ENCODE data around the gene PSMB5.

The PSMB5 gene

DNA sequence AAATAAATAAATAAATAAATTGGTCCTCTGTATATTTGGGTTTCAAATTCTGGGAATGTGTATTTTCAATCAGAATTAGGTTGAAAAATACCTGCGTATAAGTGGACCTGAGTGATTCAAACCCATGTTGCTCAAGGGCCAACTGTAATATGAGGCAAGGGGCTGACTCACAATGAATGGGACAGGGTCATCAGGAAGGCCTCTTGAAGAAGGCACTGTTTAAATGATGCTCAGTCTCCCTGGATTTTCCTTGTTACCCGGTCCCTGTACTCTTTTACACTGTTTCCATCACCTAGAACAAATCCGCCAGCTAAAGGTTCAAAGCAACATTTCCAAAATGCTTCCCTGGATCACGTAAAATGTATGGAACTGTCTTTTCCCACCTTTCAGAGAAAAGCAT lies 3.8 kb downstream of the PSMB5 start:
- TF ChIP-seq, protein P1, sequence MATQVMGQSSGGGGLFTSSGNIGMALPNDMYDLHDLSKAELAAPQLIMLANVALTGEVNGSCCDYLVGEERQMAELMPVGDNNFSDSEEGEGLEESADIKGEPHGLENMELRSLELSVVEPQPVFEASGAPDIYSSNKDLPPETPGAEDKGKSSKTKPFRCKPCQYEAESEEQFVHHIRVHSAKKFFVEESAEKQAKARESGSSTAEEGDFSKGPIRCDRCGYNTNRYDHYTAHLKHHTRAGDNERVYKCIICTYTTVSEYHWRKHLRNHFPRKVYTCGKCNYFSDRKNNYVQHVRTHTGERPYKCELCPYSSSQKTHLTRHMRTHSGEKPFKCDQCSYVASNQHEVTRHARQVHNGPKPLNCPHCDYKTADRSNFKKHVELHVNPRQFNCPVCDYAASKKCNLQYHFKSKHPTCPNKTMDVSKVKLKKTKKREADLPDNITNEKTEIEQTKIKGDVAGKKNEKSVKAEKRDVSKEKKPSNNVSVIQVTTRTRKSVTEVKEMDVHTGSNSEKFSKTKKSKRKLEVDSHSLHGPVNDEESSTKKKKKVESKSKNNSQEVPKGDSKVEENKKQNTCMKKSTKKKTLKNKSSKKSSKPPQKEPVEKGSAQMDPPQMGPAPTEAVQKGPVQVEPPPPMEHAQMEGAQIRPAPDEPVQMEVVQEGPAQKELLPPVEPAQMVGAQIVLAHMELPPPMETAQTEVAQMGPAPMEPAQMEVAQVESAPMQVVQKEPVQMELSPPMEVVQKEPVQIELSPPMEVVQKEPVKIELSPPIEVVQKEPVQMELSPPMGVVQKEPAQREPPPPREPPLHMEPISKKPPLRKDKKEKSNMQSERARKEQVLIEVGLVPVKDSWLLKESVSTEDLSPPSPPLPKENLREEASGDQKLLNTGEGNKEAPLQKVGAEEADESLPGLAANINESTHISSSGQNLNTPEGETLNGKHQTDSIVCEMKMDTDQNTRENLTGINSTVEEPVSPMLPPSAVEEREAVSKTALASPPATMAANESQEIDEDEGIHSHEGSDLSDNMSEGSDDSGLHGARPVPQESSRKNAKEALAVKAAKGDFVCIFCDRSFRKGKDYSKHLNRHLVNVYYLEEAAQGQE (IDR thresholded peaks at IDR 0.05; ENCODE audit: insufficient read depth in 1 of 2, low read depth in 2 of 2, low read length in 2 of 2), result no peak
- TF ChIP-seq FOXP2 (optimal IDR thresholded peaks at IDR 0.05; ENCODE audit: borderline replicate concordance, extremely low read depth, extremely low read length, insufficient read depth) (no peak), SIN3A (IDR thresholded peaks at IDR 0.05; ENCODE audit: borderline replicate concordance, insufficient read depth, low read length) (no peak), POLR2AphosphoS5 (IDR thresholded peaks at IDR 0.05; ENCODE audit: low read depth, low read length) (no peak), TAF1 (IDR thresholded peaks at IDR 0.05; ENCODE audit: borderline replicate concordance, insufficient read depth, low read length) (no peak)

DNA sequence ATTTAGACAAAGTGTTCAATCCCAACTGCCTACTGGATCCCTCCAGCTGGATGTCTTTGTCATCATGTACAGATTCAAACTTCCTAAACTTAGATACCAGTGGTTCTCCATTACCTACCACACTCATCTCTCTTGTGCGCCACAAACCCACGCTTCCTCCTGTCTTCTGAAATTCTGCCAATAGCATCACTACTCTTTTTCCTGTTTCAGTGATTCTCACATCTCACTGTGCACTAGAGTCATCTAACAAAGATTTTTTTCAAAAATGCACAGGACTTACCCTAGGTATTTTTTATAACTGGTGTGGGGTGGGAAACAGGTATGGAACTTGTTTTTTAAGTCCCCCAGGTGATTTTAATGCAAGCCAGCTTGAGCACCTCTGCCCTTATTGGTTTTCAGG lies 5.9 kb downstream of the PSMB5 start:
- TF ChIP-seq POLR2AphosphoS5 (IDR thresholded peaks at IDR 0.05; ENCODE audit: low read depth, low read length) (no peak), TAF1 (IDR thresholded peaks at IDR 0.05; ENCODE audit: borderline replicate concordance, insufficient read depth, low read length) (no peak), SIN3A (IDR thresholded peaks at IDR 0.05; ENCODE audit: borderline replicate concordance, insufficient read depth, low read length) (no peak)
- TF ChIP-seq, protein P1 (IDR thresholded peaks at IDR 0.05; ENCODE audit: insufficient read depth in 1 of 2, low read depth in 2 of 2, low read length in 2 of 2), result no peak

- TF ChIP-seq, protein P1 (IDR thresholded peaks at IDR 0.05; ENCODE audit: insufficient read depth in 1 of 2, low read depth in 2 of 2, low read length in 2 of 2), result no peak
- TF ChIP-seq TAF1 (IDR thresholded peaks at IDR 0.05; ENCODE audit: borderline replicate concordance, insufficient read depth, low read length), result no peak
- no peak for TF ChIP-seq FOXP2 (optimal IDR thresholded peaks at IDR 0.05; ENCODE audit: borderline replicate concordance, extremely low read depth, extremely low read length, insufficient read depth)
- TF ChIP-seq SIN3A (IDR thresholded peaks at IDR 0.05; ENCODE audit: borderline replicate concordance, insufficient read depth, low read length), result no peak
- TF ChIP-seq POLR2AphosphoS5 (IDR thresholded peaks at IDR 0.05; ENCODE audit: low read depth, low read length), result no peak
These were observed 9.4 kb downstream of the PSMB5 start for GRCh38 chr14:23025151-23025814.

DNA sequence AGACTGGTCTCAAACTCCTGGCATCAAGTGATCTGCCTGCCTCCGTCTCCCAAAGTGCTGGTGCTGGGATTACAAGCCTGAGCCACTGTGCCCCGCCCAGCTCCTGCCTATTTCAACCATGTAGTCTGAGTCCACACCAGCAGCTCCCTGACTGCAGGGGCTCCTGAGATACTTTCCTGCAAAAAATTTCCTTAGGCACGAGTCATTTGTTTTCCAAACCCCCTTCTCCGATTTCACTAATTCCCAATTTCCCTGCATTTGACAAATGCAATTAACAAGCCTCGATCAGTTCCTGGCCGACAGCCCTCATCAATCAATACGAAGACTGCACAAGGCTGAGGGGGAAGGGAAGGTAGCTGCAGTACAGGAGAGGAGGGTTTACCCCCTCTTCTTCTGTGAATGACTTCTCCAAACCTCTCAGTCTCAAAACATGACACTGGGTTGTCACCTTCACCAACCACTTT lies 10.1 kb downstream of the PSMB5 start:
- TF ChIP-seq TAF1 (IDR thresholded peaks at IDR 0.05; ENCODE audit: borderline replicate concordance, insufficient read depth, low read length), result no peak
- no peak for TF ChIP-seq POLR2AphosphoS5 (IDR thresholded peaks at IDR 0.05; ENCODE audit: low read depth, low read length)
- TF ChIP-seq, protein P1 (IDR thresholded peaks at IDR 0.05; ENCODE audit: insufficient read depth in 1 of 2, low read depth in 2 of 2, low read length in 2 of 2), result no peak
- no peak for TF ChIP-seq FOXP2 (optimal IDR thresholded peaks at IDR 0.05; ENCODE audit: borderline replicate concordance, extremely low read depth, extremely low read length, insufficient read depth)
- no peak for TF ChIP-seq SIN3A (IDR thresholded peaks at IDR 0.05; ENCODE audit: borderline replicate concordance, insufficient read depth, low read length)

Data from PFSK-1 (cell line).